ENCODE results near the gene FAM185A.
"Not testable (repeated sequence)": the region's sequence is repeated elsewhere in the genome, so short reads cannot be mapped to it uniquely, and the experiment has no call there.

FAM185A gene

GRCh38 chr7:102836191-102836919 lies 87.6 kb downstream of the FAM185A start:
- no peak for ATAC-seq
- Mint-ChIP-seq H3K36me3 (peaks cover 31% of the 10 kb centered on the region), H3K27ac (no peak overlapping the region), H3K4me3 (no peak overlapping the region), H3K27me3 (no peaks in the 10 kb centered on the region), H3K9me3 (no peaks in the 10 kb centered on the region), H3K4me1 (no peaks in the 10 kb centered on the region)

- no peak for ATAC-seq
- Mint-ChIP-seq H3K27ac (no peak overlapping the region), H3K36me3 (peaks cover 26% of the 10 kb centered on the region), H3K4me1 (no peaks in the 10 kb centered on the region), H3K4me3 (no peak overlapping the region), H3K9me3 (no peaks in the 10 kb centered on the region), H3K27me3 (no peaks in the 10 kb centered on the region)
Observed at GRCh38 chr7:102836977-102837376, 88.2 kb downstream of the FAM185A start.

GRCh38 chr7:102837802-102838201 lies 89.0 kb downstream of the FAM185A start:
- no peaks in the 10 kb centered on the region for H3K27me3 Mint-ChIP-seq
- no peaks in the 10 kb centered on the region for H3K9me3 Mint-ChIP-seq
- no peak overlapping the region for H3K27ac Mint-ChIP-seq
- H3K4me3 Mint-ChIP-seq, result no peak overlapping the region
- H3K4me1 Mint-ChIP-seq, result no peaks in the 10 kb centered on the region
- peaks cover 32% of the 10 kb centered on the region for H3K36me3 Mint-ChIP-seq
- no peak for ATAC-seq

- ATAC-seq, H3K9me3 Mint-ChIP-seq, H3K27ac Mint-ChIP-seq, H3K27me3 Mint-ChIP-seq, H3K4me3 Mint-ChIP-seq, H3K4me1 Mint-ChIP-seq: not testable (repeated sequence)
- H3K36me3 Mint-ChIP-seq, result peaks cover 34% of the 10 kb centered on the region
Observed at GRCh38 chr7:102838572-102839101, 89.8 kb downstream of the FAM185A start.

- Mint-ChIP-seq H3K36me3 (peaks cover 34% of the 10 kb centered on the region), H3K27me3 (no peaks in the 10 kb centered on the region), H3K4me3 (no peak overlapping the region), H3K4me1 (no peaks in the 10 kb centered on the region), H3K9me3 (no peaks in the 10 kb centered on the region), H3K27ac (no peak overlapping the region)
- ATAC-seq, result no peak
Observed at GRCh38 chr7:102840404-102840803, 91.6 kb downstream of the FAM185A start.

GRCh38 chr7:102841290-102841689 lies 92.5 kb downstream of the FAM185A start:
- Mint-ChIP-seq H3K4me3 (no peak overlapping the region), H3K27ac (no peak overlapping the region), H3K36me3 (peaks cover 32% of the 10 kb centered on the region), H3K9me3 (no peaks in the 10 kb centered on the region), H3K4me1 (no peaks in the 10 kb centered on the region), H3K27me3 (no peaks in the 10 kb centered on the region)
- no peak for ATAC-seq

- ATAC-seq, result no peak
- Mint-ChIP-seq H3K9me3 (no peaks in the 10 kb centered on the region), H3K36me3 (peaks cover 23% of the 10 kb centered on the region), H3K27me3 (no peaks in the 10 kb centered on the region), H3K4me1 (no peaks in the 10 kb centered on the region), H3K4me3 (no peak overlapping the region), H3K27ac (no peak overlapping the region)
Observed at GRCh38 chr7:102842284-102842683, 93.5 kb downstream of the FAM185A start.

GRCh38 chr7:102843850-102844249 lies 95.1 kb downstream of the FAM185A start:
- no peaks in the 10 kb centered on the region for H3K27me3 Mint-ChIP-seq
- no peaks in the 10 kb centered on the region for H3K9me3 Mint-ChIP-seq
- H3K4me3 Mint-ChIP-seq, result no peak overlapping the region
- ATAC-seq, result no peak
- peaks cover 16% of the 10 kb centered on the region for H3K36me3 Mint-ChIP-seq
- H3K4me1 Mint-ChIP-seq, result no peaks in the 10 kb centered on the region
- no peak overlapping the region for H3K27ac Mint-ChIP-seq

- Mint-ChIP-seq H3K4me1 (no peaks in the 10 kb centered on the region), H3K4me3 (no peak overlapping the region), H3K27ac (no peak overlapping the region), H3K36me3 (peaks cover 14% of the 10 kb centered on the region), H3K27me3 (no peaks in the 10 kb centered on the region), H3K9me3 (no peaks in the 10 kb centered on the region)
- no peak for ATAC-seq
Observed at GRCh38 chr7:102845346-102845745, 96.5 kb downstream of the FAM185A start.

GRCh38 chr7:102849079-102849478 lies 100.3 kb downstream of the FAM185A start:
- H3K27ac Mint-ChIP-seq, result no peak overlapping the region
- H3K4me3 Mint-ChIP-seq, result no peak overlapping the region
- peaks cover 17% of the 10 kb centered on the region for H3K9me3 Mint-ChIP-seq
- H3K27me3 Mint-ChIP-seq, result no peaks in the 10 kb centered on the region
- no peaks in the 10 kb centered on the region for H3K4me1 Mint-ChIP-seq
- ATAC-seq, result no peak
- H3K36me3 Mint-ChIP-seq, result peaks cover 29% of the 10 kb centered on the region

- no peaks in the 10 kb centered on the region for H3K4me1 Mint-ChIP-seq
- no peak for ATAC-seq
- no peaks in the 10 kb centered on the region for H3K27me3 Mint-ChIP-seq
- no peak overlapping the region for H3K27ac Mint-ChIP-seq
- H3K36me3 Mint-ChIP-seq, result peaks cover 29% of the 10 kb centered on the region
- H3K4me3 Mint-ChIP-seq, result no peak overlapping the region
- peaks cover 17% of the 10 kb centered on the region for H3K9me3 Mint-ChIP-seq
Observed at GRCh38 chr7:102849538-102849937, 100.7 kb downstream of the FAM185A start.

GRCh38 chr7:102856036-102856435 lies 107.2 kb downstream of the FAM185A start:
- Mint-ChIP-seq H3K36me3 (peaks cover 19% of the 10 kb centered on the region), H3K4me3 (no peak overlapping the region), H3K4me1 (no peaks in the 10 kb centered on the region), H3K9me3 (peaks cover 17% of the 10 kb centered on the region), H3K27ac (no peak overlapping the region), H3K27me3 (no peaks in the 10 kb centered on the region)
- ATAC-seq, result no peak

All from stimulated activated memory B cell treated with anti-CD40 and anti-IgM and Interleukin-4, amounts not matched to agents 10 μg/mL and 1 μg/mL and 100 μg/mL, for 72 hours (primary cell).